MCF 10A (cell line): ENCODE measurements around the gene ANXA8L1. TPM values are rescaled to one million over a fixed set of nuclear protein-coding genes. Genes with fewer than 3 reads are reported as not detected.
"Not testable (repeated sequence)": the region's sequence is repeated elsewhere in the genome, so short reads cannot be mapped to it uniquely, and the experiment has no call there.

Experiments used
- Bru-seq: library from RNA; stranded (reverse); fragments of 400-500 nt; gene quantifications from one replicate; lab custom pipeline; 2021; lab: Mats Ljungman, UMichigan
- BruChase-seq, 2 experiments: library from RNA; stranded (reverse); fragments of 400-500 nt; gene quantifications; one replicate each; lab custom pipeline; 2021; lab: Mats Ljungman, UMichigan
- BruUV-seq: library from RNA; stranded (reverse); fragments of 400-500 nt; replicated peaks from 2 replicates; lab custom pipeline; 2021; lab: Mats Ljungman, UMichigan
- CTCF ChIA-PET: fragments of 300-600 bp; sonication (Branson Sonifier 250); formaldehyde crosslinking; extraction: SDS; loops from one replicate; lab custom pipeline; 2021; ENCODE audit warnings: antibody characterized with exemption, inconsistent platforms; lab: Yijun Ruan, JAX
- POLR2A ChIA-PET: fragments of 300-600, 350-650 bp; sonication (Branson Sonifier 250); formaldehyde crosslinking; extraction: SDS; loops from one replicate; lab custom pipeline; 2020; ENCODE audit warnings: antibody characterized with exemption, inconsistent platforms; lab: Yijun Ruan, JAX
- DNase-seq: peaks from one replicate; pipeline ENCODE4 v3.0.0-alpha.2; 2018; ENCODE audit not compliant: unreplicated experiment
- H3K27ac Mint-ChIP-seq: one replicate; pipeline ENCODE4 v1.8.0; 2022; ENCODE audit warnings: mild to moderate bottlenecking, low read depth, mixed read lengths; ENCODE audit not compliant: unreplicated experiment
- H3K27me3 Mint-ChIP-seq: one replicate; pipeline ENCODE4 v1.8.0; 2022; ENCODE audit warnings: mixed read lengths; ENCODE audit not compliant: insufficient read depth, unreplicated experiment
- H3K36me3 Mint-ChIP-seq: one replicate; pipeline ENCODE4 v1.8.0; 2022; ENCODE audit warnings: mild to moderate bottlenecking, moderate library complexity, mixed read lengths; ENCODE audit not compliant: insufficient read depth, unreplicated experiment
- H3K4me1 Mint-ChIP-seq: one replicate; pipeline ENCODE4 v1.8.0; 2022; ENCODE audit warnings: mixed read lengths; ENCODE audit not compliant: insufficient read depth, unreplicated experiment
- H3K4me3 Mint-ChIP-seq: one replicate; pipeline ENCODE4 v1.8.0; 2022; ENCODE audit warnings: mild to moderate bottlenecking, moderate library complexity, mixed read lengths; ENCODE audit not compliant: unreplicated experiment
- H3K9me3 Mint-ChIP-seq: one replicate; pipeline ENCODE4 v1.8.0; 2022; ENCODE audit warnings: mixed read lengths; ENCODE audit not compliant: unreplicated experiment
- CTCF ChIP-seq: fragments of 200-600 bp; IDR thresholded peaks from one replicate; pipeline ENCODE4 v1.8.0; 2022; ENCODE audit warnings: antibody characterized with exemption, mild to moderate bottlenecking; ENCODE audit not compliant: unreplicated experiment
- intact Hi-C: fragments of 100-400 bp; cut with micrococcal nuclease; formaldehyde crosslinking; loops from 2 replicates; pipeline ENCODE4 v1.14.1; 2022
- long read RNA-seq: library from polyadenylated mRNA; stranded (forward); transcript quantifications from one replicate; pipeline ENCODE4 v2.0.0, GENCODE V29; 2022
- total RNA-seq: library from RNA; stranded (reverse); gene quantifications from 2 replicates; pipeline ENCODE4 v1.2.3, GENCODE V29; 2022

The ANXA8L1 gene
- 21.9 and 31.7 TPM in 2 replicates for total RNA-seq
- percentile 56 among the genes with signal in this experiment for Bru-seq, nascent RNA
- percentile 81 among the genes with signal in this experiment for BruChase-seq, experiment 1, labeled RNA remaining after a 6-hour chase
- BruChase-seq, experiment 2, labeled RNA remaining after a 2-hour chase: percentile 84 among the genes with signal in this experiment
- long read RNA-seq, transcript ANXA8L1-204 (12 exons, 1,109 nt): major isoform, 73 of 99 reads
- long read RNA-seq, partial matches to known transcripts: 3 of 99 reads
- long read RNA-seq, other reads (novel, unspliced or antisense): 22 of 99 reads

GRCh38 chr10:46375406-46375805, at the start of gene ANXA8L1:
Gene ANXA8L1, plus strand, starts transcription at chr10:46375776. Its CDS starts 76 bp downstream, at chr10:46375852.
- CTCF ChIA-PET, BruUV-seq, H3K27me3 Mint-ChIP-seq, H3K27ac Mint-ChIP-seq, H3K36me3 Mint-ChIP-seq, H3K9me3 Mint-ChIP-seq, intact Hi-C loops, POLR2A ChIA-PET, H3K4me1 Mint-ChIP-seq, DNase-seq: not testable (repeated sequence)
- H3K4me3 Mint-ChIP-seq: peak within 1 kb of the TSS; percentile 66

- no peak for DNase-seq
- CTCF ChIA-PET: interaction anchor here (0.6 to 1.4 kb wide), 4 partner anchors 98 to 280 kb away, joined by 3 to 10 read pairs (median 5); partner anchors contain the start of gene MSMB
- no peak overlapping the region for H3K27ac Mint-ChIP-seq
Observed at GRCh38 chr10:46326066-46326465, 49.5 kb upstream of the ANXA8L1 start.

GRCh38 chr10:46326971-46327370, 48.6 kb upstream of the ANXA8L1 start:
- no peaks in the 10 kb centered on the region for H3K36me3 Mint-ChIP-seq
- no TSS peak for BruUV-seq
- H3K27me3 Mint-ChIP-seq: no peaks in the 10 kb centered on the region
- no peak overlapping the region for H3K4me3 Mint-ChIP-seq
- H3K4me1 Mint-ChIP-seq: no peaks in the 10 kb centered on the region
- POLR2A ChIA-PET: no interaction called here
- intact Hi-C loops: no loop called here
- no peak for TF ChIP-seq CTCF
- no peak overlapping the region for H3K27ac Mint-ChIP-seq
- CTCF ChIA-PET: interaction anchor here (1.3 kb wide), 1 partner anchor 98 kb away, joined by 3 read pairs; no protein-coding TSS in a partner anchor
- DNase-seq: no peak
- no peaks in the 10 kb centered on the region for H3K9me3 Mint-ChIP-seq

More at GRCh38 chr10:46326066-46326465, 49.5 kb upstream of the ANXA8L1 start:
- POLR2A ChIA-PET: no interaction called here
- no TSS peak for BruUV-seq
- no peak overlapping the region for H3K4me3 Mint-ChIP-seq
- no peak for TF ChIP-seq CTCF
- H3K36me3 Mint-ChIP-seq: no peaks in the 10 kb centered on the region
- intact Hi-C loops: no loop called here
- no peaks in the 10 kb centered on the region for H3K9me3 Mint-ChIP-seq
- H3K4me1 Mint-ChIP-seq: no peaks in the 10 kb centered on the region
- H3K27me3 Mint-ChIP-seq: no peaks in the 10 kb centered on the region

- DNase-seq: no peak
- POLR2A ChIA-PET: no interaction called here
- intact Hi-C loops: no loop called here
- no TSS peak for BruUV-seq
- no peak for TF ChIP-seq CTCF
- no peak overlapping the region for H3K4me3 Mint-ChIP-seq
- H3K27ac Mint-ChIP-seq: no peak overlapping the region
- CTCF ChIA-PET: interaction anchor here (1.3 kb wide), 1 partner anchor 99 kb away, joined by 3 read pairs; no protein-coding TSS in a partner anchor
- H3K4me1 Mint-ChIP-seq: no peaks in the 10 kb centered on the region
- H3K36me3 Mint-ChIP-seq: no peaks in the 10 kb centered on the region
- H3K27me3 Mint-ChIP-seq: no peaks in the 10 kb centered on the region
- H3K9me3 Mint-ChIP-seq: no peaks in the 10 kb centered on the region
Observed at GRCh38 chr10:46327685-46328084, 47.9 kb upstream of the ANXA8L1 start.
